Stimulated activated CD4-positive, alpha-beta T cell treated with anti-CD3 and anti-CD28 coated beads, Interleukin-1b, Interleukin-23, amount 100 ng/mL, for 1 hour (primary cell): ENCODE results near the gene DHX40.
"Not testable (repeated sequence)": the region's sequence is repeated elsewhere in the genome, so short reads cannot be mapped to it uniquely, and the experiment has no call there.

Experiments
- DNase-seq, 2 donors: peaks; one replicate each; pipeline ENCODE4 v3.0.0-alpha.2; 2020; ENCODE audit warnings: low read depth in 2 of 2

DHX40 gene

GRCh38 chr17:59627770-59628171 is 62.4 kb downstream of the DHX40 start:
- DNase-seq = no peak

- DNase-seq = no peak
Measured at GRCh38 chr17:59629174-59629573, 63.8 kb downstream of the DHX40 start.

- DNase-seq = no peak
Measured at GRCh38 chr17:59631276-59631675, 65.9 kb downstream of the DHX40 start.

- DNase-seq = no peak
Measured at GRCh38 chr17:59632398-59632797, 67.0 kb downstream of the DHX40 start.

- no peak for DNase-seq
Measured at GRCh38 chr17:59633658-59634359, 68.4 kb downstream of the DHX40 start.

GRCh38 chr17:59634632-59635541 is 69.5 kb downstream of the DHX40 start:
- no peak for DNase-seq

GRCh38 chr17:59637611-59638310 is 72.4 kb downstream of the DHX40 start:
- DNase-seq = no peak

GRCh38 chr17:59638553-59638952 is 73.1 kb downstream of the DHX40 start:
- DNase-seq = no peak

GRCh38 chr17:59641799-59642484 is 76.5 kb downstream of the DHX40 start:
- DNase-seq = no peak

- DNase-seq = no peak
Measured at GRCh38 chr17:59642565-59642964, 77.2 kb downstream of the DHX40 start.

- DNase-seq = no peak
Measured at GRCh38 chr17:59643159-59644140, 78.0 kb downstream of the DHX40 start.

- DNase-seq = no peak
Measured at GRCh38 chr17:59647288-59647687, 81.9 kb downstream of the DHX40 start.

GRCh38 chr17:59649886-59650285 is 84.5 kb downstream of the DHX40 start:
- DNase-seq = no peak

- DNase-seq = no peak
Measured at GRCh38 chr17:59650642-59651041, 85.2 kb downstream of the DHX40 start.

GRCh38 chr17:59651346-59651745 is 85.9 kb downstream of the DHX40 start:
- DNase-seq = no peak

- DNase-seq = no peak
Measured at GRCh38 chr17:59652119-59652518, 86.7 kb downstream of the DHX40 start.

- DNase-seq = not testable (repeated sequence)
Measured at GRCh38 chr17:59656624-59657023, 91.2 kb downstream of the DHX40 start.
